Esophagus squamous epithelium (tissue), 5 donors: ENCODE data around the gene ACACA. TPM values are rescaled to one million over a fixed set of nuclear protein-coding genes. Genes with fewer than 3 reads are reported as not detected.

Experiments
- DNase-seq: peaks from one replicate; lab custom pipeline; 2025; lab: John Stamatoyannopoulos, UW
- H3K27ac ChIP-seq, 4 donors: fragments of 200-600 bp; sonication (generic); one replicate each; pipeline ENCODE4 v1.5.1; 2016 to 2019; ENCODE audit warnings: mild to moderate bottlenecking in 1 of 4
- H3K27me3 ChIP-seq, 4 donors: fragments of 200-600 bp; sonication (generic); 1 replicate in 3 of 4; 2 replicates in 1 of 4; pipeline versions ENCODE4 v1.5.1 to v1.6.0; 2017 to 2021; ENCODE audit warnings: antibody characterized with exemption in 1 of 4
- H3K36me3 ChIP-seq, 3 donors: fragments of 200-600 bp; sonication (generic); one replicate each; pipeline ENCODE4 v1.5.1; 2016 to 2019
- H3K4me1 ChIP-seq, 3 donors: fragments of 200-600 bp; sonication (generic); one replicate each; pipeline ENCODE4 v1.5.1; 2017 to 2019
- H3K4me3 ChIP-seq, 4 donors: fragments of 200-600 bp; sonication (generic); 1 replicate in 3 of 4; 2 replicates in 1 of 4; pipeline ENCODE4 v1.5.1; 2016 to 2019; ENCODE audit warnings: mild to moderate bottlenecking in 2 of 4, moderate library complexity in 1 of 4
- H3K9me3 ChIP-seq, 3 donors: fragments of 200-600 bp; sonication (generic); one replicate each; pipeline ENCODE4 v1.5.1; 2016 to 2019
- POLR2A ChIP-seq, 4 donors: fragments of 450-650 bp; IDR thresholded peaks; one replicate each; pipeline ENCODE4 v1.6.1; 2017; ENCODE audit warnings: antibody characterized with exemption in 4 of 4, mild to moderate bottlenecking in 4 of 4, moderate library complexity in 3 of 4
- WGBS, 2 donors: methylation state at CpG; one replicate each; pipeline ENCODE4 v1.1.5; 2018; 5-methylcytosine and 5-hydroxymethylcytosine counted together
- intact Hi-C: fragments of 100-400 bp; cut with DNase I; formaldehyde crosslinking; loops from one replicate; pipeline ENCODE4 v1.15.0; 2022
- total RNA-seq, 4 donors: library from RNA; depleted of rRNA; stranded (reverse); fragments of >200 nt; gene quantifications; one replicate each; pipeline ENCODE4 v1.1.0, GENCODE V29; 2016
- TF ChIP-seq, protein P1 (sequence below), 6 experiments: fragments of 450-650 bp in 4 of 6; fragments of 200-600 bp in 2 of 6; sonication (generic) in 2 of 6; IDR thresholded peaks; one replicate each; pipeline ENCODE4 v1.5.1; 2016 to 2019; ENCODE audit warnings: antibody characterized with exemption in 6 of 6, mild to moderate bottlenecking in 4 of 6, moderate library complexity in 4 of 6
- donor health status: DM: yes; HTN: yes; CAD: no.

ACACA gene
- total RNA-seq, 4 donors from 2014 or later: 34.5 to 81.0 (median 55.8) TPM

DNA sequence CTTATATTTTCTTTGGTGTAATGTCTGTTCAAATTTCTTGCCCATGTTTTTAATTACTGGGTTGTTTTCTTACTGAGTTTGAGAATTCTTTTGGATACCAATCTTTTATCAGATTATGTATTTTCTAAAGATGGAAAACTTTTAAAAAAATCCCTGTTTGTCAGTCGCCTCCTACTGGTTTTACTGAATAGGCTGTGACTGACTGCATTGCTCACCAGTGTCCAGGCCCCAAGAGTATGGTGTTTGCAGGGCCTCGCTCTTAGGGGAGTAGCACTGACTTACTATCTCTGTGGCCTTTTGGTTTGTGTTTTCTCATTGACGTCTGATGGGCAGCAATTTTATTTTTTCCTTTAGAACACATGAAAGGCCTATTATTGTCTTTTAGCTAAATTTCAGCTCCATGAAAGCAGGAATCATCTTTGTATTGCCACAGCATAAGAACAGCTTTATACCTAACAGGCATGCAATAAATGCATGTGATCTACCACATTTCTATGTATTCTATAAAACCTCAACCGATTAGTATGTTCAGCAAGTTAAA lies 269.5 kb downstream of the ACACA start:
- no peaks in the 10 kb centered on the region for H3K9me3 ChIP-seq
- WGBS, 2 donors: 82 to 84% methylated on average over 4 of the region's 4 CpGs
- H3K4me3 ChIP-seq: no peak overlapping the region
- H3K4me1 ChIP-seq: no peaks in the 10 kb centered on the region
- H3K36me3 ChIP-seq: peaks cover 0 to 90% (median 0%) of the 10 kb centered on the region in 3 donors
- no peak overlapping the region for H3K27ac ChIP-seq
- TF ChIP-seq, protein P1, sequence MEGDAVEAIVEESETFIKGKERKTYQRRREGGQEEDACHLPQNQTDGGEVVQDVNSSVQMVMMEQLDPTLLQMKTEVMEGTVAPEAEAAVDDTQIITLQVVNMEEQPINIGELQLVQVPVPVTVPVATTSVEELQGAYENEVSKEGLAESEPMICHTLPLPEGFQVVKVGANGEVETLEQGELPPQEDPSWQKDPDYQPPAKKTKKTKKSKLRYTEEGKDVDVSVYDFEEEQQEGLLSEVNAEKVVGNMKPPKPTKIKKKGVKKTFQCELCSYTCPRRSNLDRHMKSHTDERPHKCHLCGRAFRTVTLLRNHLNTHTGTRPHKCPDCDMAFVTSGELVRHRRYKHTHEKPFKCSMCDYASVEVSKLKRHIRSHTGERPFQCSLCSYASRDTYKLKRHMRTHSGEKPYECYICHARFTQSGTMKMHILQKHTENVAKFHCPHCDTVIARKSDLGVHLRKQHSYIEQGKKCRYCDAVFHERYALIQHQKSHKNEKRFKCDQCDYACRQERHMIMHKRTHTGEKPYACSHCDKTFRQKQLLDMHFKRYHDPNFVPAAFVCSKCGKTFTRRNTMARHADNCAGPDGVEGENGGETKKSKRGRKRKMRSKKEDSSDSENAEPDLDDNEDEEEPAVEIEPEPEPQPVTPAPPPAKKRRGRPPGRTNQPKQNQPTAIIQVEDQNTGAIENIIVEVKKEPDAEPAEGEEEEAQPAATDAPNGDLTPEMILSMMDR (IDR thresholded peaks at IDR 0.05): no peak
- TF ChIP-seq POLR2A (IDR thresholded peaks at IDR 0.05): no peak
- no peaks in the 10 kb centered on the region for H3K27me3 ChIP-seq
- intact Hi-C loops: no loop called here
- no peak for DNase-seq

DNA sequence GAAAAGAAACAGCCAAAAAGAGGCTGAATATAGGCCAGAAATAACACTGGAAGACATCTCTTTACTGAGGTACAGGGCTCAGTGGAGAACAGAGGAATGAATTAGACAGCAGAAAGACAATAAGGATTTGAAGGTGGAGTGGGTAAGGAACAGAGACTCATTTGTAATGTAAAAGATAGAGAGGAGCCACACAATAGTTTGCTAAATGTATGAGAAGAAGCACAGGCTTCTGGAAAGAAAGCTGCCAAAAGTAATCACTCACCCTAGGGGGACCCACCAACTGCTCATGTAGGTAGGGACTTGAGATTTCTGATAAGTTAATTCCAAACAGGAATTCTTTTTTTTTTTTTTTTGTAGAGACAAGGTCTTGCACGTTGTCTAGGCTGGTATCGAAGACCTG lies 271.1 kb downstream of the ACACA start:
- intact Hi-C loops: no loop called here

DNA sequence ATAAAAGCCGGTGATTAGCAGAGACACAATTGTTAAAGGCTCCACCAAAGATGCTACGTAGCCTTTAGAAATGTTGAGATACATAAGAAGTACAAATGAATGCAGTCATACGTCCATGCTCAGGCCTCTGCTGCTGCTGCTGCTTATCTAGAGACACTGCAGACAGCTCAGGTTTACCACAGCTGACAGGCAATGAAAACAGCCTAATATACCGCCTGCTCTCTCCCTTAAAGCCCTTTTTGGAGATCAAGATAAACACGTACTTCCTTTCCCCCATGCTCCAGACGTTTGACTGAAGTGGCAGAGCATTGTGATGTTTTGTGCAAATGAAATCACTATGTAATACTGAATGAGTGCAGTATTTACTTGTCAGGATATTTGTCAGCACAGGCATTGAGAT lies 272.6 kb downstream of the ACACA start:
- Histone ChIP-seq H3K4me3 (no peak overlapping the region), H3K4me1 (no peaks in the 10 kb centered on the region), H3K36me3 (peaks cover 0 to 96% (median 3%) of the 10 kb centered on the region in 3 donors), H3K9me3 (no peaks in the 10 kb centered on the region), H3K27me3 (no peaks in the 10 kb centered on the region), H3K27ac (no peak overlapping the region)
- TF ChIP-seq POLR2A (IDR thresholded peaks at IDR 0.05): no peak
- TF ChIP-seq, protein P1 (IDR thresholded peaks at IDR 0.05): no peak
- WGBS, 2 donors: 75 to 77% methylated on average over 6 of the region's 6 CpGs
- intact Hi-C loops: no loop called here
- no peak for DNase-seq

More for the DNA sequence above, 271.1 kb downstream of the ACACA start:
- Histone ChIP-seq H3K9me3 (no peaks in the 10 kb centered on the region), H3K4me1 (no peaks in the 10 kb centered on the region), H3K27me3 (no peaks in the 10 kb centered on the region), H3K27ac (no peak overlapping the region), H3K36me3 (peaks cover 0 to 93% (median 0%) of the 10 kb centered on the region in 3 donors), H3K4me3 (no peak overlapping the region)
- TF ChIP-seq, protein P1 (IDR thresholded peaks at IDR 0.05): no peak
- no peak for TF ChIP-seq POLR2A (IDR thresholded peaks at IDR 0.05)
- 87 to 95% methylated on average over 2 of the region's 2 CpGs for WGBS, 2 donors
- no peak for DNase-seq

DNA sequence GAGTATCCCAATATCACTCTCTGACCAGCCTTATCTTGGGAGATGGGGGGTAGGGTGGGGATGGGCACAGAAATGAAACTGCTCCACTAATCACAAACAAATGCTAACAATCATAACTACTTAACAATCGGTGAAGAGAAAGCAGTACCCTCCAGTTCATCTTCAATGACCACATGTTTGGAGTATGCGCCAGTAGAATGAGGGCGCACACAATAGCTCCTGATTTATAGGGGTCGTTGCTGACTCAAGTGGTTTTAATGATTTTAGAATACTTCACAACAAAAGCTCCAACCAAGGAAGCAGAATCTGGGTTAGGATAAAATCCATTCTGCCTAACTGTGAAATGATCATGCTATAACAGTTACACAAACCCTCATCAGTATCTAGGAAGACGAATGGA lies 273.5 kb downstream of the ACACA start:
- WGBS, 2 donors: 76 to 90% methylated on average over 5 of the region's 5 CpGs

More for the DNA sequence above, 273.5 kb downstream of the ACACA start:
- Histone ChIP-seq H3K4me3 (no peak overlapping the region), H3K27me3 (no peaks in the 10 kb centered on the region), H3K9me3 (no peaks in the 10 kb centered on the region), H3K4me1 (no peaks in the 10 kb centered on the region), H3K27ac (no peak overlapping the region), H3K36me3 (peaks cover 0 to 96% (median 3%) of the 10 kb centered on the region in 3 donors)
- no peak for DNase-seq
- TF ChIP-seq POLR2A (IDR thresholded peaks at IDR 0.05): no peak
- TF ChIP-seq, protein P1 (IDR thresholded peaks at IDR 0.05): no peak
- intact Hi-C loops: no loop called here
